ENCODE results near the gene GPR137B.
"Not testable (repeated sequence)": the region's sequence is repeated elsewhere in the genome, so short reads cannot be mapped to it uniquely, and the experiment has no call there.

The GPR137B gene

GRCh38 chr1:236161755-236162154 is 19.4 kb downstream of the GPR137B start:
- DNase-seq: not testable (repeated sequence)

GRCh38 chr1:236163463-236164153 is 21.3 kb downstream of the GPR137B start:
- no peak for DNase-seq

GRCh38 chr1:236164273-236164672 is 21.9 kb downstream of the GPR137B start:
- no peak for DNase-seq

- no peak for DNase-seq
Observed at GRCh38 chr1:236165238-236165981, 23.1 kb downstream of the GPR137B start.

- DNase-seq: no peak
Observed at GRCh38 chr1:236166041-236166440, 23.7 kb downstream of the GPR137B start.

GRCh38 chr1:236167154-236167553 is 24.8 kb downstream of the GPR137B start:
- no peak for DNase-seq

- no peak for DNase-seq
Observed at GRCh38 chr1:236167578-236167977, 25.2 kb downstream of the GPR137B start.

GRCh38 chr1:236168716-236169429 is 26.5 kb downstream of the GPR137B start:
- no peak for DNase-seq

- DNase-seq: no peak
Observed at GRCh38 chr1:236172041-236172579, 29.8 kb downstream of the GPR137B start.

- DNase-seq: no peak
Observed at GRCh38 chr1:236173174-236173767, 30.9 kb downstream of the GPR137B start.

- no peak for DNase-seq
Observed at GRCh38 chr1:236175642-236176336, 33.5 kb downstream of the GPR137B start.

- no peak for DNase-seq
Observed at GRCh38 chr1:236176337-236177336, 34.3 kb downstream of the GPR137B start.

GRCh38 chr1:236179634-236180033 is 37.3 kb downstream of the GPR137B start:
- no peak for DNase-seq

- DNase-seq: no peak
Observed at GRCh38 chr1:236181059-236181458, 38.7 kb downstream of the GPR137B start.

GRCh38 chr1:236185687-236186086 is 43.3 kb downstream of the GPR137B start:
- no peak for DNase-seq

GRCh38 chr1:236186471-236186870 is 44.1 kb downstream of the GPR137B start:
- not testable (repeated sequence) for DNase-seq

GRCh38 chr1:236188084-236188483 is 45.7 kb downstream of the GPR137B start:
- DNase-seq: not testable (repeated sequence)

GRCh38 chr1:236193184-236193583 is 50.8 kb downstream of the GPR137B start:
- no peak for DNase-seq

GRCh38 chr1:236200925-236201324 is 58.6 kb downstream of the GPR137B start:
- no peak for DNase-seq

- no peak for DNase-seq
Observed at GRCh38 chr1:236201786-236202185, 59.4 kb downstream of the GPR137B start.

GRCh38 chr1:236204039-236204438 is 61.7 kb downstream of the GPR137B start:
- no peak for DNase-seq
